ENCODE data around the gene FLT4.
"Not testable (repeated sequence)": the region's sequence is repeated elsewhere in the genome, so short reads cannot be mapped to it uniquely, and the experiment has no call there.

Gene FLT4

DNA sequence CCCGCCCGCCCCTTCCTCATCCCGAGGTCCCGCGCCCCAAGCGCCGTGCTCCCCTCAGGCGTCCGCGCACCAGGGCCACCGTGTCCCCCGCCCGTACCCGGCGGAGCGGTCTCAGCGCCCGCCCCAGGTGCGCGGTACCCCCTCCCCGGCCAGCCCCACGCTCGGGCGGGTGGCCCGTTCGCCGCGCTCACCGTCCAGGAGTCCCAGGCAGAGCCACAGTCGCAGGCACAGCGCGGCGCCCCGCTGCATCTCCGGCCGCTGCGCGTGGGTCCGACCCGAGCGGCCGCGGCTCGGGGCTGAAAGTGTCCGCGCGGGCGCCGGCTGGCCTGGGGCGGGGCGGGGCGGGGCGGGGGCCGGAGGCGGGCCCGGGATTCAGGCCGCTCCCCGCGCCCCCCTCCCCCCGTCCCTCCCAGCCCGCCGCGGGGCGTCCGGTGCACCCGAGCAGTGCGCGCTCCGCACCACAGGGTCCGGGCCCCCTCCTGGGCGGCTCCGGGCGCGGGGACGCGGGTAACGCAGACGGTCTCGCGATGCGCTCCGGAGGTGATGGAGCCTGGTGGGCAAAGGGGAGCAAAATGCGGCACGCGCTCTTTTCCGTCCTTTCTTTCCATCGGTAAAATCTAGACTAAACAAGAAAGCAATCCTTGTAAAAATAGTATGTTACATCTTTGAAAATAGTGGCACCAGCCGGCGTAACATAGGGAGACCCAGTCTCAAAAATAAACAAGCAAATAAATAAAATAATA is at the start of gene FLT4:
Gene FLT4 (minus strand): TSS at position 304 of the 743 bp plus-strand sequence. CDS start 55 bp downstream, at position 249.
- no peak for DNase-seq

DNA sequence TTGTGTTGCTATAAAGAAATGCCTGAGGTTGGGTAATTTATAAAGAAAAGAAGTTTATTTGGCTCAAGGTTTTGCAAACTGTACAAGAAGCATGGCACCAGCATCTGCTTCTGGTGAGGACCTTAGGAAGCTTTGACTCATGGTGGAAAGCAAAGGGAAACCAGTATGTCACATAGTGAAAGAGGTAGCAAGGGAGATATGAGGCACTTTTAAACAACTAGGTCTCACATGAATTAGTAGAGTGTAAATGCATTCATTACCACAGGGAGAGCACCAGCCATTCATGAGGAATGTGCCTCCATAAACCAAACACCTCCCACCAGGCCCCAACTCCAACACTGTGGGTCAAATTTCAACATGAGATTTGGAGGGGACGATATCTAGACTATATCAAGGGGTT is 49.6 kb upstream of the FLT4 start:
- DNase-seq: no peak

DNA sequence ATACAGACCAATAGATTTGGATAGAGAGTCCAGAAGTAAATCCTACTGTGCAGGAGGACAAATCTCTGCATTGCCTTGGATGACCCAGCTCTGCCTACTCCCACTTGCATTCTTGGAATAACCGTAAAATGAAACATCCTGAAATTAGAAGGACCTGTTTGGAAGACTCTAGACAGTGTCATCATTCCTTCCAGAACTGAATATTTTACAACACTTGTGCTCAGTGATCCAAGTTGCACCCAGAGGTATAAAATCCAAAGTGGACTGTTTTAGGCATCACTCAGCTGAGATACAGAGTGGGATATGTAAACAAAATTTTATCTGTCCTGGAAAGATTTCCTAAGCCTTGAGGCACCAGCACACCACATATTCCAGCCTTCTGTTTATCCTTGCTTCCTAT is 46.7 kb upstream of the FLT4 start:
- DNase-seq: no peak

DNA sequence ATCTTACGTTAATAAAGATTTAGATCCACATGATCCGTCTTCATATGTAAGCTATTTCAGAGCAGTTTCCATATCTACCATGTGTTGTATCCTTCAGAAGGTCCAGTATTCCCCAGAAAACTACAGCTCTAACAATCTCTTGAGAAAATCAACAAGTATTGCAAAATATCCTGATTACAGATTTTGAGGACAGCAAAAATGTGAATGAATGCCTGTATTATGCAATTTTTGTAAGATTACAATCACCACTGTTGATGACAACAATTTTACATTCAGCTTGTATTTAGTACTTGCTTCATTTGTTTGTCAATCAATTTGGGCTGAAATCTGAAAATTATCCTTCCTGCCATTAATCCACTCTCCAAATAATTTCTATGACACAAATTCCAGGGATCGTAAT is 43.0 kb upstream of the FLT4 start:
- no peak for DNase-seq

DNA sequence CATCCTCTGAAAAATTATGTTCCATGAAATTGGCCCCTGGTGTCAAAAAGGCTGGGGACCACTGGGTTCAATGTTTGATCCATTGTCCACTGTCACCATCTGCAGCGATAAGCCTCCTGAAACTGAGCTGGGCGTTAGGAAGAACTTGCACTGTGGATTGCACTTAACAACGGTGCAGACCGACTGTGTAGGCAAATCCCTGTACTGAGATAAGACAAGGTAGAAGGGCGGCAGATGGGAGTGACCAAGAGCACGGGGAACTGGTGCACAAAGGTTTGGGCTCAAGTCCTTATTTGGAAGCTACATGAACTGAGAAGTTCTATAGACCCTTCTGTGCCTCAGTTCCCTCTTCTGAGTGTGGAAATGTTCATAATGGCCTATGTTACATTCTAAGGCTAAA is 41.6 kb upstream of the FLT4 start:
- no peak for DNase-seq

DNA sequence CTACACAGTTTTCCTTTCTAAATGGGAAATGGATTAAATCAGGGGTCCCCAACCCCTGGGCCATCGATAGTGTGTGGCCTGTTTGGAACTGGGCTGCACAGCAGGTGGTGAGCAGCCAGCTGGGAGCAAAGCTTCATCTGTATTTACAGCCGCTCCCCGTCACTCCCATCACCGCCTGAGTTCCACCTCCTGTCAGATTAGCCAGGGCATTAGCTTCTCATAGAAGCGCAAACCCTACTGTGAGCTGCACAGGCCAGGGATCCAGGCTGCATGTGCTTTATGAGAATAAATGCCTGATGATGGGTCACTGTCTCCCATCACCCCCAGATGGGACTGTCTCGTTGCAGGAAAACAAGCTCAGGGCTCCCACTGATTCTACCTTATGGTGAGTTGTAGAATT is 41.2 kb upstream of the FLT4 start:
- DNase-seq: no peak

DNA sequence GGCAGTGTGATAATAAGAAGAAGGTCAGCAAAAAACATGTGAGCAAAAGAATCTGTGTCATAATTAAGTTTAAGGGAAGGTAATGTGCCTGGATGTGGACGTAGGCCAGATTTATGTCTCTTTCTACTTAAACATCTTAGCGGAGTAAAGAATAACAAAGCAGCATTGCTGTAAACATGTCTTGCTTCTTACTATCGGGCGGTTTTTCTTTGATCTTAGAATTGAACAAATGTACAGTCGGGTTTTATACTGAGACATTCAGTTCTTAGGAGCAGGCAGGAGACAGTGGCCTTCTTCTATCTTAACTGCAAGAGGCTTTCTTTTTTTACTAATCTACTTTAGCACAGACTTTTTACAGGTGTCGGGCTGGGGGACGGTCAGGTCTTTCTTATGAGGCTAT is 40.4 kb upstream of the FLT4 start:
- no peak for DNase-seq

DNA sequence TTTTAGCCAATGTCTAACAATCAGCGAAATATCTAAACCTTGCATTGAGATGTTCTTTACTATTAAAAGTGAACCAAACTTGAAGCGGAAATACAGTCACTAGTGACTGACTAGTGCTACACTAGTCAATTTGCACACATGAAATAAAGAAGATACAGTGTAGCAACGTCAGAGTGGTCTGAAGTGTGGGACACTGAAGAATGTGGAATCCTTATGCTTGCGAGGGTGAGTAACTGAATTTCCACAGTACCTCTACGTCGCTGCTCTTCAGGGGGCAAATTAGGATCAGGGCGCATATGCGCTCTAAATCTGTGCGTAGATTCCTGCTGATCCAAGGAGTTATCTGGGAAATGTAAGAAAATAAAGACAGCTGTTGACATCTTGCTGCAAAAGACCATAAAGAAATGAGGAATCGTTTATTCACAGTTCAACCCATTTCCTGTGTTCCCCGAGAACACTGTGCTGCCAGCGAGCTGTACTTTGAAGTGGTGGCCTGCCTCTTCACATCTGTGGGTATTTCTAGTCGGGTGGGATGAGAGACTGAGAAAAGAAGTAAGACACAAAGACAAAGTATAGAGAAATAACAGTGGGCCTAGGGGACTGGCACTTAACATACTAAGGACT is 39.8 kb upstream of the FLT4 start:
- peak; percentile 55 for DNase-seq

DNA sequence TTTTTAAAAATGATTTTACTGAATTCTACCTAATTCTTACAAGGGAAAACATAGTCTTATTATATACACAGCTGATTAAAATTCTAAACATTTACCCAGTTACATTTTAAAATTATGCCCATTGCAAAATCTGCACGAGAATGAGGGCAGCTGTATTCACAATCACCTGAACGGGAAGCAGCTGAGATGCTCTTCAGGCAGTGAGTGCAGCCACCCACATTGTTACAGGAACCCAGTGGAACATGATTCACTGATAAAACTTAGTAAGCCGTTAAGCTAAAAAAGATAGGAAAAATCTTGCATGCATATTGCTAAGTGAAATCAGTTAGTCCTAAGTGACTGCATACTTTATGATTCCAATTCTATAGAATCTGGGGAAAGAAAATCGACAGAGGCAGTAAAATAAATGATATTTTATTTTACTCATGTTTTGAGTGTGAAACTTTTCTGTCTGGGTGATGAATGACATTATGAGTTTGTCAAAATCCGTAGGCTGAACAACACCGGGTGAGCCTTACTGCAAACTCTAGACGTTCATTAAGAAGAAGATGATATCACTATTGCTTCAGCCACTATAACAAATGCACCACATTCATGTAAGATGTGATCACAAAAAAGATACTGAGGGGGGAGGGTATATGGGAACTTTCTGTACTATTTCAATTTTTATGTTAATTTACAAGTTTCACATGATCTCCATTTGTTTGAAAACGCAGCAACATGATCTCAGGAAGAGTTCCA is 39.1 kb upstream of the FLT4 start:
- DNase-seq: no peak

DNA sequence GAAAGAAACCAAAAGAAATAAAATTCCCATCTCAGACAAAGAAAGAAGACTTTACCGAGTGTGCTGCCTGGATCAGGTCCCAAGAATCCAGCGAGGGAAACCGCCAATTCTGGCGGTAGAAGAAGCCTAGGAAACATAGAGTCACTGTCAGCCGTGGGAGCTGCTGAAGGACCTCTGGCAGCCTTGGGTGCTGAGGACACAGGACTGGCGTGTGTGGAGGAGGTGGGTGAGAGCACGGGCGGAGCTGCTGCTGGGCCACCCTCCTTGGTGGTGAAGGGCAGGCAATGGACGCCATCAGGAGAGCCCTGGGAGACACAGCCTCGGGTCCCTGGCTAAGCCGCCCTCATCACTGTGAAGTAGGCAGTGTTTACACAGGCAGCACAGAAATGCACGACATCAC is 37.4 kb upstream of the FLT4 start:
- DNase-seq: not testable (repeated sequence)

DNA sequence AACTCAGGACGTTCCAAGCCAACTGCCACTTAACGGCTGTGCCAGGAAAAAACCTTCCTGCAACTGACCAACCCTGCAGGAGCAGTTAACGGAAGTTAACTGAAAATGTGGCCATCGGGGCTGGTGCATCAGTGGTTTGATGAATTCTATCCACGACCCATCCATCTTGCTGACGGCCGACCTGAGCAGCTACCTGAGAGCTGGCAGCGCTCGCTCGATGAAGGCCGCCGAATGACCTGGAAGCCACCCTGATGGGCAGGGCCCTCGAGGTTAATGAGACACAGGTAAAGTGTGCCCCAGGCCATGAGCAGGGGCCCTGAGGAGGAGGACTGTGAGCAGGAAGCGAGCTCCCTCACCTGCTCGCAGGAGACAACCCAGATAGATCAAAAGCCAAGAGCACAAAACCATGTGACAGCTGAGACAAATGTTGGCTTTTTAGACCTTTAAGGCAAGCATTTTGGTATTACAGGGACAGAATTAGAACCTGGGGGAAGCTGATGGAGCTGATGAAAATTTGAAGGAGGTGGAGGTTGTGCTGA is 35.3 kb upstream of the FLT4 start:
- DNase-seq: peak; percentile 12

DNA sequence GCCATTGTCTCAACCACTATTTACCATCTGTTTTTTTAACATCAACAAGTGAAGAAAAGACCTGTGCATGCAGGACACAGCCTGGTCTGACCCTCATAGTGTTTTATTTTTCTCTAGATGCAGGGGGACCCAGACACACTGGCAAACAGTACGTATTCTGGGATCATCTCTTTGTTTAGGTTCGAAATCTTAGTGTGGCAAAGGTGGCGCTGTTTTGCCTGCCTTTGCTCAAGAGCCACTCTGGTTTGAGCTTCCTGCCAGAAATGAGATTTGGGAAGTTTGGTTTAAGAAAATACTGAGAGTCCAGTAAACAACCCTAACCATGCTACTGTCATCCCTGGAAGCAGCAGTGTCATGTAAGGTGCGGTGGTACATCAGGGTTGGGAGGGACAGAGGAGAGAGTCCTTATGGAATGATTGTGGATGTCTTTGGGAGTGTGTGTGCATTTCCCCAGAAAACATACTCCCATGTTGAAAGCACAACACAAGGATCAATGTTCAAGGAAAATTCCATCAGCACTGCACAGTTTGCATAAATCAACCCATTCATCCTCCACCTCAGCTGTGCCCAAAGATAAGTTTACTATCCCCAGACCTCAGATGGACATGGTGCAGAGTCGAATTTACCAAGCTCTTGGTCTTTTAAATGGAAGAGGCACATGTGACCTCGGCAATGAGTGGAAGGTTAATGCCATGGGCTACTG is 34.0 kb upstream of the FLT4 start:
- DNase-seq: no peak

DNA sequence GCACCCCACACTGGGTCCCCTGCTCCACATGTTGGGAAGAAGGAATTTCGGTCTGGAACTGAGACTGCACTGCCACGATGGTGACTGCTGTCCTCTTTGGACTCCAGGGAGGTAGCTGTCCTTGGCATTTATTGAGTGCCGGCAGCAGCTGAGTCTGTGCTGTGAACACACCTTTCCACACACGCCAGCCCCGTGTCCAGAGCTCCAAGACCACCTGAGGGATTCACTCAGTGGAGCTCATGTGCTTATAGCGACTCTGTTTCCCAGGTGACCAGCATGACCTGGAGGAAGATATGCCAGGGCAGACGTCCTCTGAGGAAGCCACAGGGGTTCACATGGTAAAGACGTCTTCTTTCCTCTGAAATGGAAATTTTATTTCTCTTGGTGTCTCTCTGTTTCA is 33.2 kb upstream of the FLT4 start:
- no peak for DNase-seq

DNA sequence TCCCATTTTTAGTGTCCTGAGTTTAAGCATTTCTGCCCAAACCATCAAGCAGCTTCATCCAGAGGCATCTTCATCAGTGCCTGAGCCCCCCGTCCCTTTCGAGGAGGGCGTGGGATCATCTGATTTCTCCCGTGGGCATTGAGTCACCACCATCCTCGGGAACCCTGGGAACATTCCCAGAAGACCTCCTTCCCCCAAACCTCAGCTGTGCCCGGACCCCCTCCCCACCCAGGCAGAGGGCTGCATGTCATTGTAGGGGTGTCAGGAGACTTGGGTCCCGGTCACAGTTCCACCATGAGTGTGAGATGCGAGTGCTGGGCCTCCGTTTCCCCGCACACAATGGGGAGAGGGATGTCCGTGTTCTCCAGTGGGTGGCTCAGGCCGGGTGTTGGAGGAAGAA is 32.6 kb upstream of the FLT4 start:
- DNase-seq: not testable (repeated sequence)

DNA sequence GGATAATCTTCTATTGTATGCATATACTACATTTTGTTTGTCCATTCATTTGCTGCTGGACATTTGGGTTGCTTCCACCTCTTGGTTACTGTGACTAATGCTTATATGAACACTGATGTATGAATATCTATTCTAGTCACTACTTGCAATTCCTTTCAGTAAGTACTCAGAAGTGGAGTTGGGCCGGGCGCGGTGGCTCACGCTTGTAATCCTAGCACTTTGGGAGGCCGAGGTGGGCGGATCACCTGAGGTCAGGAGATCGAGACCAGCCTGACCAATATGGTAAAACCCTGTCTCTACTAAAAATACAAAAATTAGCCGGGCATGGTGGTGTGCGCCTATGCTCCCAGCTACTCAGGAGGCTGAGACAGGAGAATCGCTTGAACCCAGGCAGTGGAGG is 28.9 kb upstream of the FLT4 start:
- not testable (repeated sequence) for DNase-seq

DNA sequence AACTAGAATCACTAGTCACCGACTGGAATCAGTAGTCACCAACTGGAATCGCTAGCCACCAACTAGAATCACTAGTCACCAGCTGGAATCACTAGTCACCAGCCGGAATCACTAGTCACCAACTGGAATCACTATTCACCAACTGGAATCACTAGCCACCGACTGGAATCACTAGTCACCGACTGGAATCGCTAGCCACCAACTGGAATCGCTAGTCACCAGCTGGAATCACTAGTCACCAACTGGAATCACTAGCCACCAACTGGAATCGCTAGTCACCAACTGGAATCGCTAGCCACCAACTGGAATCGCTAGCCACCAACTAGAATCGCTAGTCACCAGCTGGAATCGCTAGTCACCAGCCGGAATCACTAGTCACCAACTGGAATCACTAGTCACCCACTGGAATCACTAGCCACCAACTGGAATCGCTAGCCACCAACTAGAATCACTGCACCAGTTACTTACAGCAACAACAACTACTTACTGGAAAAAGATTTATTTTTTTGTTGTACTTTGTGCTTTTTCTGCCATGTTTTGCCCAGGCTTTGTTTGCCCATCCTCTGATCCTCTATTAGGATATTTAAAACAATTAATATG is 25.7 kb upstream of the FLT4 start:
- DNase-seq: no peak

DNA sequence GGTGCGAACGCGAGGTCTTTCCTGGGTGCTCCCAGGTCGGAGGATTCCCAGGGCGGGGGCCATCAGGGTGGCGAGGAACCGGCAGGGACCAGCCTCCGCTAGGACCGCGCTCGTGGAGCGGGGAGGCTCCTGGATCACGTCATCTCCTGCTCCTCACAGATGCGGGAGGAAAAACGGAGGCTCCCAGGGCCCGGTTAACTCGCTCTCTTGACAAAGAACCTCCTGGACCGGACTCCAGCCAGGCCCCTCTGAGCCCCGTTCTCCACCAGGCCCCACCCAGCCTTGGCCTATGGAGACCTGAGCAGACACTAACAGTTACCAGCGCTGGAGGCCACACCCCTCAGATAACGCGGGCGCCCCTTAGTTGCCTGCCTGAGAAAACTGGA is 24.7 kb upstream of the FLT4 start:
- DNase-seq: not testable (repeated sequence)

DNA sequence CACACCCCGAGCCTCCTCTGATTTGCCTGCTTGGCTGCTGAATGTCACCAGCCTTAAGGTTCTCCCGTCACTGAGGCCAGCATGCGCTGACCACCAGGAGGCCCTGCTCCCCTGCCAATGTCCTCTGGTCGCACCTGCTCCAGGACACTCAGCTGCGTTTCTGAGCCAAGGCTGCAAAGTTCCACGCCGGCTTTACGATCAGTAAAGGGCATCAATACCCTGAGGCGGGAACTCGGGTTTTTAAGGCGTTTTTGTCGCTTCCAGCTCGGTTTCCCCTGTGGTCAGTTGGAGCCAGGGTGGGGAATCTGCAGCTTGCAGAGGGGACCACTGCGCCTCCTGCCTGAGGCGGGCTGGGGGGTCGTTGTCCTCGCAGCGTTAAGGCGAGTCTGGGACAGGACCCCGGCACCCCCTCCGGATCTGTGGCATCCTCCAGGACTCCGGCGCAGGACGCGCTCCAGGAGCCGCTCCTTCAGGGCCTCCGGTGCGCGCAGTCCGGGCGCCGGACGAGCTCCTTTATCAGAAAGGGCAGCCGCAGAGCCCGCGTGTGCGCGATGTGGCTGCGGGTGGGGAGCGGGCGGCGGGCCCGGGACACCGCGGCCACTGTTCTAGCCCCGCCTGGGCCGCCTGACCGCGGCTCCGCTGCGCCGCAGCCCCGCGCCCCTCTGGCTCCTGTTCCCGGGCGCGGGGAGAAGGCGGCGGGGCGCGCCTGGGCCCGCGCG is 24.1 kb upstream of the FLT4 start:
- no peak for DNase-seq

DNA sequence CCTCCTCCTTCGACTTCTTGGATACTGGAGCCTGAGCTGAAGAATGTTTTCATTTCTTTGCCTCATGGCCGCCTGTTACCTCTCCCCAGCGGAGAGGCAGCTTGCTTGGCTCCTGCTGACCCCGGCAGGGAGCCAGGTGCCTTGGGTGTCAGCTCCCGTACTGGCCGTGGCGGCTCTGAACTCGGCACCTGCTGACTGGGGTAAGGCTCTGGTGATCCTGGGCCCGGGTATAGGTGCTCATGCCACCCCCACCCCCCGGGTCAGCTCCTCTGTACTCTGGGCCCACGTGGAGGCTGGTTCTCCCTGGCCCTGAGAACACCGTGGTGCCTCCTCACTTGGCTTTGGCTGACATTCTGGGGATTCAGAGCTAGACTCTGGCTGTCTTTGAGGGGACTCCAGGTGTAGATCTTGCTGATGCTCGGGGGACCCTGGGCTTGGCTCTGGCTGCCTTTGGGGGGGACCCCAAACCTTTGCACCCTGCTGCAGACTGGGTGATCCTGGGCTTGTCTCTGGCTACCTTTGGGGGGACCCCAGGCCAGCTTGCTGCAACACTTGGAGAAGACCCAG is 22.6 kb upstream of the FLT4 start:
- DNase-seq: not testable (repeated sequence)

DNA sequence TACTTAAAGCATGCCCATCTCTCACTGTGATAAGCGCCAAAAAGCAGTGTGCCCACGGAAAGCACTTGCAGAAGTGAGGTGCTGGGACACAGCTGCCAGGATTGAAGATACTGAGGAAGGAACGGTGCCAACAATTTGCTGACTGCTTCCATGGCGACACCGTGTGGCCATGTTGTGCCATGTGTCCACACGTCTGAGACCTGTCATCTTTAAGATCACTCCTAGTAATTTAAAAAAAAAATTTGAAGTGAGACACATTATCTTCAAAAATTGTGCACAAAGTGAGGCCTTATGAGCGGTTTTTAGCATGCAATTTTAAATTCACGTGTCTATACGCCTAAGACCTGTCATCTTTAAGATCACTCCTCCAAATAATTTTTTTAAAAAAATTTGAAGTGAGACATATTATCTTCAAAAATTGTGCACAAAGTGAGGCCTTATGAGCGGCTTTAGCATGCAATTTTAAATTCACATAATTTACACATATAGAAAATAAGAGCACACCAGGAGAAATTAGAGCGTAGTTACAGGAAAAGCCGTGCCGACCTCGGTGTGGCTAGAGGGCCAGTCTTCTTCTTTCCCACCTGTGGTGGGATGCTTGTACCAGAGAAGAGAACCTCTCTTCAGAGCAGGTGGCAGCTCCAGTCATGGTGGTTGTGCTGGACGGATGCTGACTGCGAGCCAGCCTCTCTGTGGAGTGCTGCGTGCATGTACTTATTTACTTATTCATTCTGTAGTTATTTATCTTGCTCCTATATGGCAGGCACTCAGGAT is 21.4 kb upstream of the FLT4 start:
- DNase-seq: peak; percentile 53

DNA sequence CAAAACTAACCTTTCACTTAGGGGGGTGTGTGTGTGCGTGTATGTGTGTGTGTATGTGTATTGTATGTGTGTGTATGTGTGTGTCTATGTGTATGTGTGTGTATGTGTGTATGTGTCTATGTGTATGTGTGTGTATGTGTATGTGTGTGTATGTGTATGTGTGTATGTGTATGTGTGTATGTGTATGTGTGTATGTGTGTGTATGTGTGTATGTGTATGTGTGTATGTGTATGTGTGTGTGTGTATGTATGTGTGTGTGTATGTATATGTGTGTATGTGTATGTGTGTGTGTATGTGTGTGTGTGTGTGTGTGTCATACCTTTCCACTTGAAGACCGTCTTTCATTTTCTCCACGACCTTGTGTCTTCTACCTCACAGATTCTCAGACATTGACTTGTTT is 20.8 kb upstream of the FLT4 start:
- DNase-seq: no peak
